ENCODE data around the gene HIP1. TPM values are rescaled to one million over a fixed set of nuclear protein-coding genes. Genes with fewer than 3 reads are reported as not detected.

The HIP1 gene
- total and polyA plus RNA-seq, 2 of the 13 experiments (the other 11 are each of a cell fraction or from before 2014, with no cell fraction given): 4.5 to 6.2 TPM

GRCh38 chr7:75611557-75612178, 127.1 kb downstream of the HIP1 start:
- no peaks in the 10 kb centered on the region for H3K27me3 ChIP-seq (ENCODE audit: control insufficient read depth in 1 of 2, insufficient read depth in 2 of 2, low read length in 2 of 2)
- 22% methylated on average over 9 of the region's 16 CpGs for WGBS (ENCODE audit: low lambda C conversion rate)
- peak; percentile 86 for DNase-seq (ENCODE audit: low spot score)
- peak overlapping the region; percentile 56 for H3K9ac ChIP-seq (ENCODE audit: insufficient read depth, low read depth, low read length)
- no peaks in the 10 kb centered on the region for H4K20me1 ChIP-seq (ENCODE audit: insufficient read depth, low read length)
- H2AFZ ChIP-seq (ENCODE audit: low read length): no peak overlapping the region
- intact Hi-C loops (cut with micrococcal nuclease; ENCODE audit: unreplicated experiment): no loop called here
- BruUV-seq (replicated peaks): no TSS peak
- CTCF ChIA-PET (ENCODE audit: low intra/inter-chr PET ratio, low total read pairs): no interaction called here
- H3K4me3 ChIP-seq (replicated peaks in 1 of 3; ENCODE audit: insufficient read depth in 1 of 3, low read depth in 2 of 3, low read length in 3 of 3): peak overlapping the region in 2 of 3 experiments; percentile 46 to 51; a peak in 5 of 6 replicates
- in situ Hi-C loops (cut with HindIII; ENCODE audit: extremely low pct_ligation_motif_present, low pct_unique_long_range_greater_than_20kb): no loop called here
- no peaks in the 10 kb centered on the region for H3K9me3 ChIP-seq (ENCODE audit: low read length)
- POLR2A ChIA-PET: interaction anchor here (0.7 to 1.2 kb wide), 9 partner anchors 10 to 147 kb away, joined by 3 to 4 read pairs (median 4); no protein-coding TSS in a partner anchor
- no peaks in the 10 kb centered on the region for H3K36me3 ChIP-seq (replicated peaks in 1 of 2; ENCODE audit: control insufficient read depth in 1 of 2, insufficient read depth in 2 of 2, low read length in 2 of 2)
- ATAC-seq: peak; percentile 98
- FAIRE-seq: peak; percentile 64
- H3K79me2 ChIP-seq (ENCODE audit: insufficient read depth, low read length): no peaks in the 10 kb centered on the region
- peaks cover 14% of the 10 kb centered on the region for H3K4me1 ChIP-seq (ENCODE audit: insufficient read depth, low read length)
- H3K27ac ChIP-seq (ENCODE audit: extremely low read length, insufficient read depth, low read length): peak overlapping the region; percentile 64
- H3K4me2 ChIP-seq (ENCODE audit: low read depth, low read length): peak overlapping the region; percentile 57
- TF ChIP-seq AKAP8 (CRISPR knock-in tag; IDR thresholded peaks at IDR 0.05) (no peak), POLR2AphosphoS5 (IDR thresholded peaks at IDR 0.05; ENCODE audit: low read depth, low read length) (peak; percentile 68), ZNF562 (CRISPR knock-in tag; IDR thresholded peaks at IDR 0.05; ENCODE audit: borderline replicate concordance) (no peak), ZNF280D (CRISPR knock-in tag; IDR thresholded peaks at IDR 0.05) (peak; percentile 81), TRIM22 (IDR thresholded peaks at IDR 0.05) (no peak), TEAD2 (CRISPR knock-in tag; IDR thresholded peaks at IDR 0.05) (no peak), ZNF607 (CRISPR knock-in tag; IDR thresholded peaks at IDR 0.05; ENCODE audit: borderline replicate concordance) (0 out of 2 replicates have a peak, but pooled peaks have one; percentile 36), ZNF691 (CRISPR knock-in tag; IDR thresholded peaks at IDR 0.05; ENCODE audit: borderline replicate concordance, low read depth) (peak; percentile 75; the same call in 1 of the 2 replicates), HOXA7 (CRISPR knock-in tag; IDR thresholded peaks at IDR 0.05) (no peak), JUNB (CRISPR knock-in tag; IDR thresholded peaks at IDR 0.05; ENCODE audit: borderline replicate concordance) (no peak)
- TF ChIP-seq, protein P1, sequence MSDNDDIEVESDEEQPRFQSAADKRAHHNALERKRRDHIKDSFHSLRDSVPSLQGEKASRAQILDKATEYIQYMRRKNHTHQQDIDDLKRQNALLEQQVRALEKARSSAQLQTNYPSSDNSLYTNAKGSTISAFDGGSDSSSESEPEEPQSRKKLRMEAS (IDR thresholded peaks at IDR 0.05): peak; percentile 81
- TF ChIP-seq, protein P2, sequence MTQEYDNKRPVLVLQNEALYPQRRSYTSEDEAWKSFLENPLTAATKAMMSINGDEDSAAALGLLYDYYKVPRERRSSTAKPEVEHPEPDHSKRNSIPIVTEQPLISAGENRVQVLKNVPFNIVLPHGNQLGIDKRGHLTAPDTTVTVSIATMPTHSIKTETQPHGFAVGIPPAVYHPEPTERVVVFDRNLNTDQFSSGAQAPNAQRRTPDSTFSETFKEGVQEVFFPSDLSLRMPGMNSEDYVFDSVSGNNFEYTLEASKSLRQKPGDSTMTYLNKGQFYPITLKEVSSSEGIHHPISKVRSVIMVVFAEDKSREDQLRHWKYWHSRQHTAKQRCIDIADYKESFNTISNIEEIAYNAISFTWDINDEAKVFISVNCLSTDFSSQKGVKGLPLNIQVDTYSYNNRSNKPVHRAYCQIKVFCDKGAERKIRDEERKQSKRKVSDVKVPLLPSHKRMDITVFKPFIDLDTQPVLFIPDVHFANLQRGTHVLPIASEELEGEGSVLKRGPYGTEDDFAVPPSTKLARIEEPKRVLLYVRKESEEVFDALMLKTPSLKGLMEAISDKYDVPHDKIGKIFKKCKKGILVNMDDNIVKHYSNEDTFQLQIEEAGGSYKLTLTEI (CRISPR knock-in tag; conservative IDR thresholded peaks at IDR 0.05): no peak

All from HepG2 (cell line).